EL (cell line): Measurements from ENCODE around the gene ZNF429.
A peak's percentile ranks its signal among the peaks of the same experiment; 100 is the strongest.
"Not testable (repeated sequence)": the region's sequence is repeated elsewhere in the genome, so short reads cannot be mapped to it uniquely, and the experiment has no call there.

Experiments
- DNase-seq: peaks from one replicate; pipeline ENCODE4 v3.0.0-alpha.2; 2016

Gene ZNF429

DNA sequence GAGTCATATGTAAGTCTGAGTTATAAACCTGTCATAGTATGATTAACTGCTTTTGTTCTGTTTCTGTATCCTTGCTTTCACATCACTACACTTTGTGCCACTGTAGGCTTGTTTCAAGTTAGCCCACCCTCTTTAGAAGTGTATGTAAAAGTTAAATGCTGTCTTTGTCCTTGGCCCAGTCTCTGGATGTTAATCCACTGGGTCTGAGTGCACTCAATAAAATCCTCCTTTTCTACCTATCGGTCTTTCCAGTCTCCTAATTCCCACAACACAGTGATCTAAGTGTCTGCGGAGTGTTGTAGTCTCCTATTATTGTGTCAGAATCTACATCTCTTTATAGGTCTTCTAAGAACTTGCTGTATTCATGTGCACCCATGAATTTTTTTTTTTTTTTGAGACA, 14.1 kb downstream of the ZNF429 start:
- DNase-seq, result no peak

GRCh38 chr19:21532904-21533303, 27.5 kb downstream of the ZNF429 start:
- DNase-seq, result no peak

DNA sequence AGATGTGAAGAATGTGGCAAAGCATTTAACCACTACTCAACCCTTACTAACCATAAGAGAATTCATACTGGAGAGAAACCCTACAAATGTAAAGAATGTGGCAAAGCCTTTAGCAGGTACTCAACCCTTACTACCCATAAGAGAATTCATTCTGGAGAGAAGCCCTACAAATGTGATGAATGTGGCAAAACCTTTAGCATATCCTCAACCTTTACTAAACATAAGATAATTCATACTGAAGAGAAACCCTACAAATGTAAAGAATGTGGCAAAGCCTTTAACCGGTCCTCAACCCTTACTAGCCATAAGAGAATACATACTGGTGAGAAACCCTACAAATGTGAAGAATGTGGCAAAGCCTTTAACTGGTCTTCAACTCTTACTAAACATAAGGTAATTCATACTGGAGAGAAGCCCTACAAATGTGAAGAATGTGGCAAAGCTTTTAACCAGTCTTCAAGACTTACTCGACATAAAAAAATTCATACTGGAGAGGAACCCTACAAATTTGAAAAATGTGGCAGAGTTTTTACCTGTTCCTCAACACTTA, 31.4 kb downstream of the ZNF429 start:
- DNase-seq, result not testable (repeated sequence)

- DNase-seq, result no peak
Measured at GRCh38 chr19:21559444-21559843, 54.0 kb downstream of the ZNF429 start.

DNA sequence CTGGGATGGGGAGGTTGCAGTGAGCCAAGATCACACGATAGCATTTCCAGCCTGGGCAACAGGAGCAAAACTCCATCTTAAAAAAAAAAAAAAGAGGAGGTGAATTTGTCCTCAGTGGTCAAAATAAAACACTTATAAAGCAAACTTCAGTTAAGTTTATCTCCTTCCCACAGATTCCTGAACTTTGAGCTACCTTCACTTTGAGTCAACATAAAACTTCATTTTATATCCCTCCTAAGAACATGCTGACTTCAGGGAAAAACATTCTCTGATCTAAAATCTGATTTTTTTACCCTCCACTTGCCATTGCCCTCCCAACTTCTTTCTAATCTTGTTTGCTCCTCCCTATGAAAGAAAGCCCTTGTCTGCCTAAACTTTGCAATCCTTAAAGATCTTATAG, 59.0 kb downstream of the ZNF429 start:
- DNase-seq, result no peak

DNA sequence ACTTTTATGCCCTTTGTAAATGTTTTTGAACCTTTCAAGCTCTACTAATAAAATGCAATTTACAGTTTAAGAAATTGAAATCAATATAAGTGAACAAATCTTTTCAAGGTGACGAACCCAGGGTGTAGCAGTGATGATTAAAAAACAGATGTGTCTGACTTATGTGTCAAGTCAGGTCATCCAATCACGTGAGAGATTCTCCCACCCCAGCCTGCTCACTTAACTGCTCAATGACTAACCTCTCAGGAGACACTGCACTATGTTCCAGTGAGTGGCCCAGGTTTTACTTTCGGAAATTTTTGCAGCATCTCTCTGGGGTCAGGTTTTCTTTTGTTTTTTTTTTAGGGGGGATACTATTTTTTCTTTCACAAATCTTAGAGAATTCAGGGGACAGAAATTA, 60.7 kb downstream of the ZNF429 start:
- no peak for DNase-seq

DNA sequence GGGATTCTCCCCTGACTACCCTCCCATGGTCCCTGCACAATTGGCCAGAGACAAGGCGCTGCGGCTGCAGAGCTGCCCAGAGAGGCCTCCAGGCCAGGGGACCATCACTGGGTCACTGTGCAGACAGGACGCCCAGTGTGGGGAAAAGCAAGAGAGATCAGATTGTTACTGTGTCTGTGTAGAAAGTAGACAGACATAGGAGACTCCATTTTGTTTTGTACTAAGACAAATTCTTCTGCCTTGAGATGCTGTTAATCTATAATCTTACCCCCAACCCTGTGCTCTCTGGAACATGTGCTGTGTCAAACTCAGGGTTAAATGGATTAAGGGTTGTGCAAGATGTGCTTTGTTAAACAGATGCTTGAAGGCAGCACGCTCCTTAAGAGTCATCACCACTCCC, 62.4 kb downstream of the ZNF429 start:
- DNase-seq, result not testable (repeated sequence)

DNA sequence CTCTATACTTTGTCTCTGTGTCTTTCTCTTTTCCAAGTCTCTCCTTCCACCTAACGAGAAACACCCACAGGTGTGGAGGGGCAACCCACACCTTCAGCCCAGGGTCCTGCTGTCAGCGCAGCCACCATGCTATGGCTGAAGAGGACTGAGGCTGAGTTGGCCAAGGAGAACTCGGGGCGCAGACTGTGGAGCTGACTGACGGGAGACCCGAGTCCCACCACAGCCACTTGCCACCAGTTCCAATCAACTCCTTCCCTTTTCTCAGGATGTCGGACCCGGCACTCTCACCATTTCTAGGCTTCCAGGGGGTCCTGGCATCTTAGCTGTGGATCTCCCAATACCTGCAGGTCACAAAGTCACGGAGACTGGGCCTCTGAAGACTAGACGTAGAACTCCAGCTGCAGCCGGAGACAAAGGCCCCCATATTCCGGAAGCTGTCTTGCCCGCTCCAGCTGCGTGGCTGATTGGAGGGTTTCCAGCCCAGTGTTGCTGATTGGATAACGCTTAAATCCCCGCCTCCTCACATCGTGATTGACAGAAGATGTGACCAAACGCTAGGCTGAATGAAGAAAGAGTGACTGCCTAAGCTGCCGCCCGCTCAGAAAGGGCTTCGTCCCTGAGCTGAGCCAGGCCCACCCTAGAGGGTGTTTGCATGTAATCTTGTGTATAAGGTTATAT, 63.6 kb downstream of the ZNF429 start:
- peak; percentile 8 for DNase-seq

DNA sequence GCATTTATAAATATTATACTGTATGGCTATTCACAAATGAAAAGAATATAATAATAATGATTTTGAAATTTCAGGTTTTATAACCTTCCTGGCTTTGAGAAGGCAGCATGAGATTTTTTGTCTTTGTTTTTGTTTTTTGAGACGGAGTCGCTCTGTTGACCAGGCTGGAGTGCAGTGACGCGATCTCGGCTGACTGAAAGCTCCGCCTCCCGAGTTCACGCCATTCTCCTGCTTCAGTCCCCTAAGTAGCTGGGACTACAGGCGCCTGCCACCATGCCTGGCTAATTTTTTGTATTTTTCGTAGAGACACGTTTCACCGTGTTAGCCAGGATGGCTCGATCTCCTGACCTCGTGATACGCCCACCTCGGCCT, 64.1 kb downstream of the ZNF429 start:
- DNase-seq, result no peak

DNA sequence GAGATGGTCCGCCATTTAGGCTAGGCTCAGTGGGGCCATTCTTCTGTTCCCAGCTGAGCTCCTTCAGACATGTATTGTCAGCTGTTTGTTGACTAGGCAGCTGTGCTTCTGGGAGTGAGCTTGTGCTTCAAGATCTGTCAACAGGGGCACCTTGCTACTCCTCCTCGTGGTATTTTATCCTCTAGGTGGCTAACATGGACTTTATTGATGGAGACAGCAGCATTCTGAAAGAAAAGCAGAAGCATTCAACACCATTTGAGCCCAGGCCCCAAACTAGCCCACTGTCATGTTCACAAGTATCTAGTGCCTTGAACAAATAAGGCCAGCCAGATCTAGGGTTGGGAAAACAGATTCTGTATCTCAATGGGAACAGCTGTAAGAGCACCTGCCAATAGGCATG, 65.9 kb downstream of the ZNF429 start:
- no peak for DNase-seq

DNA sequence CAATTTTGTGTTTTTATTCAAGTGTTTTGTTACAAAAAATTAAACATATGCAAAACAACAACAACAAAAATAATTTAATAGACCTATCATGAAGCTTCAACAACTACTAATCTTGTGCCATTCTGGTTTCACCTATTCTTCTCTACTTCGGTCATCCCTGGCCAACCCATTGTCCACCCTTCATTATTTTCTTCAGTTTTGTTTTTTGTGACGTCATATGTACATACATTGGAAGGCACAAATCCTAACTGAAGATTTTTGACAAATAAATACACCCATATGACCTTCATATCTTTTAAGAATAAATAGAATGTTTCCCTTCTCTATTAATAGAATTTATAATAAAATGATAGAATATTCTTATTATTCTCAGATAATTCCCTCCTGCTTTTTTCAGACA, 69.2 kb downstream of the ZNF429 start:
- DNase-seq, result no peak

GRCh38 chr19:21576481-21576880, 71.1 kb downstream of the ZNF429 start:
- no peak for DNase-seq

GRCh38 chr19:21580101-21580500, 74.7 kb downstream of the ZNF429 start:
- no peak for DNase-seq

DNA sequence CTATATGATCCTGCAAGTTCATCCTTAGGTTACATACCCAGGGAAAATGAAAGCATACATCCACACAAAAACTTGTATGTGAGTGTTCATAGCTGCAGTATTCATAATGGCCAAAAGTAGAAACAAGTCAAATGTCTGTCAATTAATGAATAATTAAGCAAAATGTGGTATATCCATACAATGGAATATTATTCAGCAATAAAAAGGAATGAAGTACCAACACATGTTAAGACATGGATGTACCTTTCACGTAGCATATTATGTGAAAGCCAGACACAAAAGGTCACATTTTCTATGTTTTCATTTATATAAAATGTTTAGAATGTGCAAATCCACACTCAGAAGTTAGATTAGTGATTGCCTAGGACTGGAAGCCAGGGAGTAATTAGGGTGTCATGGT, 75.4 kb downstream of the ZNF429 start:
- no peak for DNase-seq

- no peak for DNase-seq
Measured at GRCh38 chr19:21581646-21582240, 76.3 kb downstream of the ZNF429 start.

GRCh38 chr19:21584537-21584936, 79.1 kb downstream of the ZNF429 start:
- DNase-seq, result no peak

- DNase-seq, result no peak
Measured at GRCh38 chr19:21585281-21585890, 80.0 kb downstream of the ZNF429 start.

- DNase-seq, result no peak
Measured at GRCh38 chr19:21586311-21587116, 81.1 kb downstream of the ZNF429 start.

GRCh38 chr19:21587117-21587461, 81.7 kb downstream of the ZNF429 start:
- no peak for DNase-seq

DNA sequence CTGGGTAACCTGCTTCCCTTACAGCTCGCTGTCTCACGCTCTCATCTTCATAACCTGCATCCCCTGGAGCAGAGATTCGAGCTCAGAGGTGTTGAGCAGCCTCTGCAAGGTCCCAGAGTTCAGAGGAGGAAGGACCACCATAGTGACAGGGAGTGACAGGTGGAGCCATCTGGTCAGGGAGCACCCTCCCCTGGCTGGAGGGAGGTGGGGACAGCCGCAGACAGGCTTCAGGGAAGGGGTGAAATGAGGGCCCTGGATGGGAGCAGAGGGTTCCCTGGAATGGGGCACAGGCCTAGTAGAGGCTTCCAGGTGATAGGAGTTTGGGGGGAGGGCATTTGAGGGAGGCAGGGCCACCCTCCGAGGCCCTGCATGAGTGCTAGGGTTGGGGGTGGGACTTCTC, 82.1 kb downstream of the ZNF429 start:
- no peak for DNase-seq

GRCh38 chr19:21588065-21588601, 82.7 kb downstream of the ZNF429 start:
- DNase-seq, result no peak

DNA sequence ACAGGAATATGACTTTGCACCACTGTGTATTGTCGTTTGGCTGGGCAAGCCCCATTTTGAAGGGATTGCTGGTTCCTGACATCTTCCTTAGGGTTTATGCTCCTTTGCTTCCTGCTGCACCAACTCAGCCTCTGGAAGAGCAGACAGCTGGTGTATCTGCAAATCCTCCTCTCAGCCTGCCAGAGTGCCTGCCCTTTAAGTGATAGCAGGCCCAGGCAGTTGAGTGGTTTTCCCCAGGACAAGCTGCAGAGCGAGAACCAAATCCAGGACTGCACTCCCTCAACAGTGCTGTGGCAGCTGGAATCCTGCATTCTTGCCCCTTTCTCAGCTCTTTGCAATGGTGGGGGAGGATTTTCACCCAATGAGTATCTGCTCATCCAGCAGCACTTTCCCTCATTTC, 85.5 kb downstream of the ZNF429 start:
- no peak for DNase-seq

DNA sequence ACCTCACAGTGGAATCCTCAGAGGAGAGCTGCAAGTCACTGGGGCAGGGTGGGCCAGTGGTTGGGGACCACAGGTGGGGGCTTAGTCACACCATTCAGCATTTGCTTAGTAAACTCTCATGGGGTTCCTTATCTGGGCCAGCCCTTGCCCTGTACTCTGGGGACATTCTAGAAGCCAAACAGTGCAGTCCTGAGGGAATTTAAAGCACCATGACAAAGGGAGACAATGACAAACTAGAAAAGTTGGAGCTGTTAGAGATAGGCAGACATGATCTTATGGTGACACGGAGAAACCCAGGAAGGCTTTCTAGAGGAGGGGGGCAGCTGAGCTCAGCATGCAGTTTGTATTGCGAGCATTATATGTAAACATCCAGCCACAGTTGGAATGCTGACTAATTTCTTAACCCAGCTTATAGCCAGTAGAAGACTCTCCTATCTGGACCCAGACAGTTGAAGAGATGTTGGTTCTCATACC, 87.6 kb downstream of the ZNF429 start:
- DNase-seq, result no peak
